ENCODE measurements around the gene DMPK. TPM values are rescaled to one million over a fixed set of nuclear protein-coding genes. Genes with fewer than 3 reads are reported as not detected.

Gene DMPK
- total and polyA plus RNA-seq, 2 donors (not counting 1 experiment from before 2014, with no cell fraction given): 54.7 to 115 TPM

- H3K36me3 ChIP-seq (ENCODE audit: control insufficient read depth, insufficient read depth, low read length): peaks cover 34% of the 10 kb centered on the region
- H3K4me3 ChIP-seq (replicated peaks in 1 of 4; ENCODE audit: control extremely low read depth in 1 of 4, insufficient read depth in 1 of 4, low read depth in 3 of 4, low read length in 4 of 4): no peak overlapping the region
- H3K79me2 ChIP-seq (ENCODE audit: control insufficient read depth, insufficient read depth, low read length): peaks cover 22% of the 10 kb centered on the region
- no peak overlapping the region for H2AFZ ChIP-seq (ENCODE audit: low read length)
- no peaks in the 10 kb centered on the region for H4K20me1 ChIP-seq (ENCODE audit: control insufficient read depth, extremely low read depth, insufficient read depth, low read length)
- H3K9ac ChIP-seq (ENCODE audit: insufficient read depth, low read length): no peak overlapping the region
- peaks cover 12% of the 10 kb centered on the region for H3K4me1 ChIP-seq (ENCODE audit: control insufficient read depth, extremely low read depth, insufficient read depth, low read length)
- no peak for DNase-seq (ENCODE audit: low read depth in 2 of 2)
- no peak overlapping the region for H3K27ac ChIP-seq (ENCODE audit: insufficient read depth, low read length)
- TF ChIP-seq CTCF (conservative IDR thresholded peaks at IDR 0.05 in 1 of 2, IDR thresholded peaks at IDR 0.05 in 1 of 2; ENCODE audit: low read depth in 1 of 2, low read length in 2 of 2) (no peak), EZH2 (IDR thresholded peaks at IDR 0.05; ENCODE audit: low read length, missing control alignments) (no peak)
- no peaks in the 10 kb centered on the region for H3K9me3 ChIP-seq (ENCODE audit: control insufficient read depth, insufficient read depth, low read depth, low read length)
- no peaks in the 10 kb centered on the region for H3K27me3 ChIP-seq (ENCODE audit: control insufficient read depth, insufficient read depth, low read length)
- no peak overlapping the region for H3K4me2 ChIP-seq (ENCODE audit: extremely low read depth, insufficient read depth, low read length)
These were observed 6.9 kb upstream of the DMPK start for GRCh38 chr19:45789035-45789786.

GRCh38 chr19:45786533-45786894 is 4.2 kb upstream of the DMPK start:
- Histone ChIP-seq H3K4me3 (replicated peaks in 1 of 4; ENCODE audit: control extremely low read depth in 1 of 4, insufficient read depth in 1 of 4, low read depth in 3 of 4, low read length in 4 of 4) (no peak overlapping the region), H3K36me3 (ENCODE audit: control insufficient read depth, insufficient read depth, low read length) (peaks cover 34% of the 10 kb centered on the region), H4K20me1 (ENCODE audit: control insufficient read depth, extremely low read depth, insufficient read depth, low read length) (no peaks in the 10 kb centered on the region), H3K9ac (ENCODE audit: insufficient read depth, low read length) (no peak overlapping the region), H2AFZ (ENCODE audit: low read length) (no peak overlapping the region), H3K27ac (ENCODE audit: insufficient read depth, low read length) (no peak overlapping the region), H3K9me3 (ENCODE audit: control insufficient read depth, insufficient read depth, low read depth, low read length) (no peaks in the 10 kb centered on the region), H3K27me3 (ENCODE audit: control insufficient read depth, insufficient read depth, low read length) (no peaks in the 10 kb centered on the region), H3K4me1 (ENCODE audit: control insufficient read depth, extremely low read depth, insufficient read depth, low read length) (peaks cover 23% of the 10 kb centered on the region), H3K4me2 (ENCODE audit: extremely low read depth, insufficient read depth, low read length) (no peak overlapping the region), H3K79me2 (ENCODE audit: control insufficient read depth, insufficient read depth, low read length) (peaks cover 17% of the 10 kb centered on the region)
- DNase-seq (ENCODE audit: low read depth in 2 of 2): no peak
- TF ChIP-seq EZH2 (IDR thresholded peaks at IDR 0.05; ENCODE audit: low read length, missing control alignments) (no peak), CTCF (conservative IDR thresholded peaks at IDR 0.05 in 1 of 2, IDR thresholded peaks at IDR 0.05 in 1 of 2; ENCODE audit: low read depth in 1 of 2, low read length in 2 of 2) (no peak)

GRCh38 chr19:45785781-45786532 is 3.7 kb upstream of the DMPK start:
- no peak overlapping the region for H3K4me3 ChIP-seq (replicated peaks in 1 of 4; ENCODE audit: control extremely low read depth in 1 of 4, insufficient read depth in 1 of 4, low read depth in 3 of 4, low read length in 4 of 4)
- H3K4me1 ChIP-seq (ENCODE audit: control insufficient read depth, extremely low read depth, insufficient read depth, low read length): peaks cover 23% of the 10 kb centered on the region
- peaks cover 15% of the 10 kb centered on the region for H3K79me2 ChIP-seq (ENCODE audit: control insufficient read depth, insufficient read depth, low read length)
- H2AFZ ChIP-seq (ENCODE audit: low read length): no peak overlapping the region
- DNase-seq (ENCODE audit: low read depth in 2 of 2): no peak
- TF ChIP-seq CTCF (conservative IDR thresholded peaks at IDR 0.05 in 1 of 2, IDR thresholded peaks at IDR 0.05 in 1 of 2; ENCODE audit: low read depth in 1 of 2, low read length in 2 of 2) (no peak), EZH2 (IDR thresholded peaks at IDR 0.05; ENCODE audit: low read length, missing control alignments) (no peak)
- no peak overlapping the region for H3K9ac ChIP-seq (ENCODE audit: insufficient read depth, low read length)
- H3K4me2 ChIP-seq (ENCODE audit: extremely low read depth, insufficient read depth, low read length): no peak overlapping the region
- H3K9me3 ChIP-seq (ENCODE audit: control insufficient read depth, insufficient read depth, low read depth, low read length): no peaks in the 10 kb centered on the region
- H3K27ac ChIP-seq (ENCODE audit: insufficient read depth, low read length): no peak overlapping the region
- H4K20me1 ChIP-seq (ENCODE audit: control insufficient read depth, extremely low read depth, insufficient read depth, low read length): no peaks in the 10 kb centered on the region
- H3K27me3 ChIP-seq (ENCODE audit: control insufficient read depth, insufficient read depth, low read length): no peaks in the 10 kb centered on the region
- H3K36me3 ChIP-seq (ENCODE audit: control insufficient read depth, insufficient read depth, low read length): peaks cover 34% of the 10 kb centered on the region

All from fibroblast of lung (primary cell).